GM12878 (cell line): Measurements from ENCODE around the gene MBOAT7. TPM values are rescaled to one million over a fixed set of nuclear protein-coding genes. Genes with fewer than 3 reads are reported as not detected.

Source experiments
- BCL11A ChIP-seq: IDR thresholded peaks from 2 replicates; pipeline ENCODE4 v1.6.1; 2011; ENCODE audit warnings: low read depth, low read length
- CHD4 ChIP-seq: fragments of 200-600 bp; sonication (generic); IDR thresholded peaks from 2 replicates; pipeline ENCODE4 v1.6.1; 2016; ENCODE audit warnings: mild to moderate bottlenecking
- CTCF ChIP-seq, 3 experiments: IDR thresholded peaks in 2 of 3; conservative IDR thresholded peaks in 1 of 3; 2 replicates each; pipeline ENCODE4 v1.5.1; 2011; ENCODE audit warnings: low read depth in 3 of 3, low read length in 3 of 3, mild to moderate bottlenecking in 3 of 3, control low read depth in 2 of 3, moderate library complexity in 2 of 3, inconsistent platforms in 1 of 3, mixed read lengths in 1 of 3; ENCODE audit not compliant: control insufficient read depth in 2 of 3, insufficient read depth in 1 of 3; ENCODE audit errors: extremely low read depth in 1 of 3
- DPF2 ChIP-seq: fragments of 450-650 bp; IDR thresholded peaks from 2 replicates; pipeline ENCODE4 v1.6.1; 2017; ENCODE audit warnings: mild to moderate bottlenecking
- KAT2A ChIP-seq: conservative IDR thresholded peaks from 2 replicates; pipeline ENCODE4 v1.6.1; 2011; ENCODE audit warnings: low read depth, low read length; ENCODE audit not compliant: control insufficient read depth
- KDM1A ChIP-seq: fragments of 200-600 bp; sonication (generic); IDR thresholded peaks from 2 replicates; pipeline ENCODE4 v1.6.1; 2016; ENCODE audit warnings: borderline replicate concordance
- MYB ChIP-seq: fragments of 150-350 bp; IDR thresholded peaks from 2 replicates; pipeline ENCODE4 v1.6.1; 2014; ENCODE audit warnings: mild to moderate bottlenecking, low read depth, low read length, borderline replicate concordance
- POLR2A ChIP-seq: IDR thresholded peaks from 2 replicates; pipeline ENCODE4 v1.6.1; 2011; ENCODE audit warnings: low read depth, mild to moderate bottlenecking, low read length
- PRDM15 ChIP-seq: fragments of 450-650 bp; formaldehyde crosslinking; IDR thresholded peaks from 2 replicates; pipeline ENCODE4 v1.4.0; 2020; ENCODE audit warnings: mild to moderate bottlenecking, moderate library complexity
- RAD21 ChIP-seq: IDR thresholded peaks from 2 replicates; pipeline ENCODE4 v1.6.1; 2011; ENCODE audit warnings: mild to moderate bottlenecking, low read depth, low read length, moderate library complexity; ENCODE audit not compliant: insufficient read depth
- RB1 ChIP-seq: fragments of 450-650 bp; formaldehyde crosslinking; IDR thresholded peaks from 2 replicates; pipeline ENCODE4 v1.6.1; 2017; ENCODE audit warnings: mild to moderate bottlenecking, borderline replicate concordance
- RUNX3 ChIP-seq: IDR thresholded peaks from 2 replicates; pipeline ENCODE4 v1.6.1; 2012; ENCODE audit warnings: low read length, inconsistent platforms
- SMARCA5 ChIP-seq: fragments of 450-650 bp; IDR thresholded peaks from 2 replicates; pipeline ENCODE4 v1.6.1; 2017; ENCODE audit warnings: mild to moderate bottlenecking
- TAF1 ChIP-seq: IDR thresholded peaks from 2 replicates; pipeline ENCODE4 v1.6.1; 2011; ENCODE audit warnings: mild to moderate bottlenecking, low read depth, low read length, borderline replicate concordance
- ZBED1 ChIP-seq: IDR thresholded peaks from 2 replicates; pipeline ENCODE4 v1.6.1; 2016; ENCODE audit warnings: borderline replicate concordance
- polyA plus RNA-seq, 11 experiments: library from polyadenylated mRNA; depleted of rRNA in 4 of 11; unstranded in 6 of 11; stranded (reverse) in 5 of 11; fragments of >200 nt; fragmentation: Nextera tagmentation in 4 of 11; fragmentation: Illumina TruSeq in 1 of 11; extraction: Ambion mirVana in 4 of 11; extraction: Trizol in 1 of 11; gene quantifications; 1 replicate in 1 of 11; 2 replicates in 10 of 11; pipeline versions ENCODE4 v1.2.1 to v1.2.3, GENCODE V29; 2011 to 2016; ENCODE audit warnings: inconsistent platforms in 2 of 11, missing spikeins in 2 of 11, low read depth in 1 of 11
- total RNA-seq, 4 experiments: library from RNA; depleted of rRNA in 3 of 4; stranded (reverse); fragments of >200 nt in 3 of 4; fragmentation: Illumina TruSeq in 1 of 4; extraction: Trizol in 1 of 4; gene quantifications; 2 replicates each; pipeline versions ENCODE4 v1.2.1 to v1.2.3, GENCODE V29; 2013 to 2021
- TF ChIP-seq, protein P1 (sequence below): fragments of 150-350 bp; IDR thresholded peaks from 2 replicates; pipeline ENCODE4 v1.6.1; 2016; ENCODE audit warnings: low read depth, low read length
- TF ChIP-seq, protein P2 (sequence below): IDR thresholded peaks from 2 replicates; pipeline ENCODE4 v1.6.1; 2011; ENCODE audit warnings: low read depth, low read length, improper control_type of control experiment, borderline replicate concordance
- TF ChIP-seq, protein P3 (sequence below): fragments of 450-650 bp; IDR thresholded peaks from 2 replicates; pipeline ENCODE4 v1.6.1; 2017; ENCODE audit warnings: mild to moderate bottlenecking, low read depth, inconsistent platforms; ENCODE audit not compliant: poor library complexity, severe bottlenecking

MBOAT7 gene
- total and polyA plus RNA-seq, 10 of the 15 experiments (the other 5 are each of a cell fraction or from before 2014, with no cell fraction given), result 0.69 to 44.5 (median 21.7) TPM

DNA sequence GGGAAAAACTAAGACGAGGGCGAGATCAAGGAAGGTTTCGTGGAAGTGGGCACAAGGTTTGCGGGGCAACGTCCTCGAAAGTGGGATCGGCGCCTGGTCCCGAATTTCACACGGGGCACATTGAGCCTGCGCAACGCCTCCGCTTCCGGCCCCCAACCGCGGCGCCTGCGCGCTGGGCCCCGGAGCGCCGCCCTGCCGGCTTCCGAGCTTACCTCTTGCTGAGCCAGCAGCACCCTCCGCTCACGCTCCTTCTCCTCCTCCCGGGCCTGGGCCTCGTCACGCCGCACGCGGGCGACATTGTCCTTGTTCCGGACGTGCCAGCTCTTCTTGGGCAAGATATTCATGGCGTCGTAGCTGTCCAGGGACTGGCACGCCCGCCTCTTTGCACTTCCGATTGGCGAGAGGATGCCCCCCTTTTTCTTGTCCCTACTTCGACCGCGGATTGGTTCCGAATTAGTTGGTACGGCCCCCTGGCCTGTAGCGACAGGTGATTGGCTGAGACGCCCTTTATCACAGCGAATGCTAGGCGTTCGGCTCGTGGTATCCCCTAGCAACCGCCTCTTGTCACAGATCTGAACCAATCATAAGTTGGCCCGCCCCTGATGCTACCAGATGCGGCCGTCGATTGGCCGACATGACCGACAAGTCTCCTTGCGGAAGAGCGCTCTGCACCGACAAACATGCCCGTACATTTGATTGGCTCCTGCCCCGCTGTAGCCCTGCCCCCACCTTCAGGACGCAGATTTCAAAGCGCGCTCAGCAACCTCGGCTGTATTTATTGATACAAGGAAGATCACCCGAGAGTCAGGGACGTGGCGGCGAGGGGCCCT lies 29.8 kb downstream of the MBOAT7 start, which contains the start of gene LENG1 (continued):
- TF ChIP-seq, protein P1, sequence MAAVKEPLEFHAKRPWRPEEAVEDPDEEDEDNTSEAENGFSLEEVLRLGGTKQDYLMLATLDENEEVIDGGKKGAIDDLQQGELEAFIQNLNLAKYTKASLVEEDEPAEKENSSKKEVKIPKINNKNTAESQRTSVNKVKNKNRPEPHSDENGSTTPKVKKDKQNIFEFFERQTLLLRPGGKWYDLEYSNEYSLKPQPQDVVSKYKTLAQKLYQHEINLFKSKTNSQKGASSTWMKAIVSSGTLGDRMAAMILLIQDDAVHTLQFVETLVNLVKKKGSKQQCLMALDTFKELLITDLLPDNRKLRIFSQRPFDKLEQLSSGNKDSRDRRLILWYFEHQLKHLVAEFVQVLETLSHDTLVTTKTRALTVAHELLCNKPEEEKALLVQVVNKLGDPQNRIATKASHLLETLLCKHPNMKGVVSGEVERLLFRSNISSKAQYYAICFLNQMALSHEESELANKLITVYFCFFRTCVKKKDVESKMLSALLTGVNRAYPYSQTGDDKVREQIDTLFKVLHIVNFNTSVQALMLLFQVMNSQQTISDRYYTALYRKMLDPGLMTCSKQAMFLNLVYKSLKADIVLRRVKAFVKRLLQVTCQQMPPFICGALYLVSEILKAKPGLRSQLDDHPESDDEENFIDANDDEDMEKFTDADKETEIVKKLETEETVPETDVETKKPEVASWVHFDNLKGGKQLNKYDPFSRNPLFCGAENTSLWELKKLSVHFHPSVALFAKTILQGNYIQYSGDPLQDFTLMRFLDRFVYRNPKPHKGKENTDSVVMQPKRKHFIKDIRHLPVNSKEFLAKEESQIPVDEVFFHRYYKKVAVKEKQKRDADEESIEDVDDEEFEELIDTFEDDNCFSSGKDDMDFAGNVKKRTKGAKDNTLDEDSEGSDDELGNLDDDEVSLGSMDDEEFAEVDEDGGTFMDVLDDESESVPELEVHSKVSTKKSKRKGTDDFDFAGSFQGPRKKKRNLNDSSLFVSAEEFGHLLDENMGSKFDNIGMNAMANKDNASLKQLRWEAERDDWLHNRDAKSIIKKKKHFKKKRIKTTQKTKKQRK, result peak; percentile 93
- TF ChIP-seq DPF2 (peak; percentile 59), RB1 (peak; percentile 68; the same call in 1 of the 2 replicates), CHD4 (no peak), CTCF (IDR thresholded peaks at IDR 0.05 in 2 of 3, conservative IDR thresholded peaks at IDR 0.05 in 1 of 3; ENCODE audit: control insufficient read depth in 2 of 3, extremely low read depth in 1 of 3, insufficient read depth in 1 of 3, low read depth in 3 of 3, low read length in 3 of 3) (peak in 2 of 3 experiments; percentile 16 to 34; a peak in 3 of 6 replicates), KAT2A (no peak), RAD21 (no peak), ZBED1 (no peak), RUNX3 (peak; percentile 59), MYB (no peak), SMARCA5 (no peak), BCL11A (no peak), KDM1A (no peak), TAF1 (peak; percentile 65; the same call in 1 of the 2 replicates), POLR2A (peak; percentile 94), PRDM15 (CRISPR knock-in tag) (no peak)
- TF ChIP-seq, protein P2, sequence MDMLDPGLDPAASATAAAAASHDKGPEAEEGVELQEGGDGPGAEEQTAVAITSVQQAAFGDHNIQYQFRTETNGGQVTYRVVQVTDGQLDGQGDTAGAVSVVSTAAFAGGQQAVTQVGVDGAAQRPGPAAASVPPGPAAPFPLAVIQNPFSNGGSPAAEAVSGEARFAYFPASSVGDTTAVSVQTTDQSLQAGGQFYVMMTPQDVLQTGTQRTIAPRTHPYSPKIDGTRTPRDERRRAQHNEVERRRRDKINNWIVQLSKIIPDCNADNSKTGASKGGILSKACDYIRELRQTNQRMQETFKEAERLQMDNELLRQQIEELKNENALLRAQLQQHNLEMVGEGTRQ, result no peak
- TF ChIP-seq, protein P3, sequence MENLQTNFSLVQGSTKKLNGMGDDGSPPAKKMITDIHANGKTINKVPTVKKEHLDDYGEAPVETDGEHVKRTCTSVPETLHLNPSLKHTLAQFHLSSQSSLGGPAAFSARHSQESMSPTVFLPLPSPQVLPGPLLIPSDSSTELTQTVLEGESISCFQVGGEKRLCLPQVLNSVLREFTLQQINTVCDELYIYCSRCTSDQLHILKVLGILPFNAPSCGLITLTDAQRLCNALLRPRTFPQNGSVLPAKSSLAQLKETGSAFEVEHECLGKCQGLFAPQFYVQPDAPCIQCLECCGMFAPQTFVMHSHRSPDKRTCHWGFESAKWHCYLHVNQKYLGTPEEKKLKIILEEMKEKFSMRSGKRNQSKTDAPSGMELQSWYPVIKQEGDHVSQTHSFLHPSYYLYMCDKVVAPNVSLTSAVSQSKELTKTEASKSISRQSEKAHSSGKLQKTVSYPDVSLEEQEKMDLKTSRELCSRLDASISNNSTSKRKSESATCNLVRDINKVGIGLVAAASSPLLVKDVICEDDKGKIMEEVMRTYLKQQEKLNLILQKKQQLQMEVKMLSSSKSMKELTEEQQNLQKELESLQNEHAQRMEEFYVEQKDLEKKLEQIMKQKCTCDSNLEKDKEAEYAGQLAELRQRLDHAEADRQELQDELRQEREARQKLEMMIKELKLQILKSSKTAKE, result peak; percentile 80
